ENCODE data around the gene TMEM255B.
"Not testable (repeated sequence)": the region's sequence is repeated elsewhere in the genome, so short reads cannot be mapped to it uniquely, and the experiment has no call there.

TMEM255B gene

GRCh38 chr13:113821847-113822246 lies 62.8 kb downstream of the TMEM255B start:
- DNase-seq: no peak
- H3K27ac Mint-ChIP-seq: no peak overlapping the region
- no peaks in the 10 kb centered on the region for H3K9me3 Mint-ChIP-seq
- H3K4me3 Mint-ChIP-seq: no peak overlapping the region
- H3K36me3 Mint-ChIP-seq (ENCODE audit: low read depth): peaks cover 39% of the 10 kb centered on the region
- peaks cover 6% of the 10 kb centered on the region for H3K4me1 Mint-ChIP-seq (ENCODE audit: low read depth)
- no peaks in the 10 kb centered on the region for H3K27me3 Mint-ChIP-seq

GRCh38 chr13:113822266-113822665 lies 63.2 kb downstream of the TMEM255B start:
- Mint-ChIP-seq H3K9me3 (no peaks in the 10 kb centered on the region), H3K27me3 (no peaks in the 10 kb centered on the region), H3K4me1 (ENCODE audit: low read depth) (peaks cover 3% of the 10 kb centered on the region), H3K27ac (no peak overlapping the region), H3K4me3 (no peak overlapping the region), H3K36me3 (ENCODE audit: low read depth) (peaks cover 41% of the 10 kb centered on the region)
- no peak for DNase-seq

GRCh38 chr13:113822956-113823744 lies 64.1 kb downstream of the TMEM255B start:
- Mint-ChIP-seq H3K27ac (no peak overlapping the region), H3K4me1 (ENCODE audit: low read depth) (no peaks in the 10 kb centered on the region), H3K9me3 (no peaks in the 10 kb centered on the region), H3K4me3 (no peak overlapping the region), H3K36me3 (ENCODE audit: low read depth) (peaks cover 43% of the 10 kb centered on the region), H3K27me3 (no peaks in the 10 kb centered on the region)
- DNase-seq: no peak

GRCh38 chr13:113823771-113824170 lies 64.7 kb downstream of the TMEM255B start:
- Mint-ChIP-seq H3K27me3 (no peaks in the 10 kb centered on the region), H3K27ac (no peak overlapping the region), H3K4me3 (no peak overlapping the region), H3K36me3 (ENCODE audit: low read depth) (peaks cover 46% of the 10 kb centered on the region), H3K9me3 (no peaks in the 10 kb centered on the region), H3K4me1 (ENCODE audit: low read depth) (no peaks in the 10 kb centered on the region)
- DNase-seq: no peak

GRCh38 chr13:113825841-113826240 lies 66.8 kb downstream of the TMEM255B start:
- Mint-ChIP-seq H3K27me3 (no peaks in the 10 kb centered on the region), H3K4me1 (ENCODE audit: low read depth) (no peaks in the 10 kb centered on the region), H3K9me3 (no peaks in the 10 kb centered on the region), H3K36me3 (ENCODE audit: low read depth) (peaks cover 42% of the 10 kb centered on the region), H3K27ac (no peak overlapping the region), H3K4me3 (no peak overlapping the region)
- no peak for DNase-seq

- peaks cover 36% of the 10 kb centered on the region for H3K36me3 Mint-ChIP-seq (ENCODE audit: low read depth)
- not testable (repeated sequence) for H3K4me1 Mint-ChIP-seq (ENCODE audit: low read depth); DNase-seq; H3K27ac Mint-ChIP-seq; H3K27me3 Mint-ChIP-seq; H3K4me3 Mint-ChIP-seq; H3K9me3 Mint-ChIP-seq
Measured at GRCh38 chr13:113826446-113826845, 67.4 kb downstream of the TMEM255B start.

- H3K4me3 Mint-ChIP-seq: no peak overlapping the region
- H3K9me3 Mint-ChIP-seq: no peaks in the 10 kb centered on the region
- no peak for DNase-seq
- peaks cover 33% of the 10 kb centered on the region for H3K36me3 Mint-ChIP-seq (ENCODE audit: low read depth)
- H3K27ac Mint-ChIP-seq: no peak overlapping the region
- H3K27me3 Mint-ChIP-seq: no peaks in the 10 kb centered on the region
- no peaks in the 10 kb centered on the region for H3K4me1 Mint-ChIP-seq (ENCODE audit: low read depth)
Measured at GRCh38 chr13:113827021-113827420, 68.0 kb downstream of the TMEM255B start.

GRCh38 chr13:113828282-113828825 lies 69.3 kb downstream of the TMEM255B start:
- Mint-ChIP-seq H3K4me1 (ENCODE audit: low read depth) (no peaks in the 10 kb centered on the region), H3K4me3 (no peak overlapping the region), H3K27ac (no peak overlapping the region), H3K27me3 (no peaks in the 10 kb centered on the region), H3K9me3 (no peaks in the 10 kb centered on the region), H3K36me3 (ENCODE audit: low read depth) (peaks cover 35% of the 10 kb centered on the region)
- no peak for DNase-seq

GRCh38 chr13:113830426-113830950 lies 71.5 kb downstream of the TMEM255B start:
- DNase-seq; H3K9me3 Mint-ChIP-seq; H3K27me3 Mint-ChIP-seq; H3K4me1 Mint-ChIP-seq (ENCODE audit: low read depth); H3K27ac Mint-ChIP-seq; H3K4me3 Mint-ChIP-seq: not testable (repeated sequence)
- peaks cover 33% of the 10 kb centered on the region for H3K36me3 Mint-ChIP-seq (ENCODE audit: low read depth)

GRCh38 chr13:113831061-113831460 lies 72.0 kb downstream of the TMEM255B start:
- Mint-ChIP-seq H3K36me3 (ENCODE audit: low read depth) (peaks cover 30% of the 10 kb centered on the region), H3K4me3 (no peak overlapping the region), H3K27ac (no peak overlapping the region), H3K9me3 (no peaks in the 10 kb centered on the region), H3K27me3 (no peaks in the 10 kb centered on the region), H3K4me1 (ENCODE audit: low read depth) (peaks cover 2% of the 10 kb centered on the region)
- no peak for DNase-seq

GRCh38 chr13:113832205-113832604 lies 73.2 kb downstream of the TMEM255B start:
- no peaks in the 10 kb centered on the region for H3K27me3 Mint-ChIP-seq
- no peak overlapping the region for H3K4me3 Mint-ChIP-seq
- peaks cover 25% of the 10 kb centered on the region for H3K36me3 Mint-ChIP-seq (ENCODE audit: low read depth)
- no peak overlapping the region for H3K27ac Mint-ChIP-seq
- DNase-seq: no peak
- peaks cover 2% of the 10 kb centered on the region for H3K4me1 Mint-ChIP-seq (ENCODE audit: low read depth)
- H3K9me3 Mint-ChIP-seq: no peaks in the 10 kb centered on the region

GRCh38 chr13:113832631-113833030 lies 73.6 kb downstream of the TMEM255B start:
- no peak overlapping the region for H3K27ac Mint-ChIP-seq
- H3K4me3 Mint-ChIP-seq: no peak overlapping the region
- H3K36me3 Mint-ChIP-seq (ENCODE audit: low read depth): peaks cover 21% of the 10 kb centered on the region
- H3K4me1 Mint-ChIP-seq (ENCODE audit: low read depth): peaks cover 2% of the 10 kb centered on the region
- no peaks in the 10 kb centered on the region for H3K9me3 Mint-ChIP-seq
- no peaks in the 10 kb centered on the region for H3K27me3 Mint-ChIP-seq
- DNase-seq: no peak

GRCh38 chr13:113833111-113833830 lies 74.2 kb downstream of the TMEM255B start:
- no peaks in the 10 kb centered on the region for H3K27me3 Mint-ChIP-seq
- no peak overlapping the region for H3K4me3 Mint-ChIP-seq

GRCh38 chr13:113834006-113834405 lies 75.0 kb downstream of the TMEM255B start:
- H3K4me3 Mint-ChIP-seq; H3K4me1 Mint-ChIP-seq (ENCODE audit: low read depth); H3K27me3 Mint-ChIP-seq; H3K9me3 Mint-ChIP-seq; H3K27ac Mint-ChIP-seq; DNase-seq: not testable (repeated sequence)
- peaks cover 13% of the 10 kb centered on the region for H3K36me3 Mint-ChIP-seq (ENCODE audit: low read depth)

More at GRCh38 chr13:113833111-113833830, 74.2 kb downstream of the TMEM255B start:
- no peak overlapping the region for H3K27ac Mint-ChIP-seq
- DNase-seq: no peak
- no peaks in the 10 kb centered on the region for H3K9me3 Mint-ChIP-seq
- H3K4me1 Mint-ChIP-seq (ENCODE audit: low read depth): peaks cover 2% of the 10 kb centered on the region
- peaks cover 16% of the 10 kb centered on the region for H3K36me3 Mint-ChIP-seq (ENCODE audit: low read depth)

All from activated T-cell treated with anti-CD3 and anti-CD28 coated beads, Interleukin-2, amount 50 U/mL, for 24 hours (primary cell).